GM19395 (cell line): Measurements from ENCODE around the gene KIF26A.
"Not testable (repeated sequence)": the region's sequence is repeated elsewhere in the genome, so short reads cannot be mapped to it uniquely, and the experiment has no call there.

Source experiments
- ATAC-seq: cut with Tn5 transposase; IDR thresholded peaks from one replicate; pipeline ENCODE4 v1.9.1; 2021; ENCODE audit warnings: mild to moderate bottlenecking, moderate library complexity; ENCODE audit not compliant: unreplicated experiment

Gene KIF26A

GRCh38 chr14:104205781-104206180 lies 67.4 kb downstream of the KIF26A start:
- ATAC-seq: no peak

DNA sequence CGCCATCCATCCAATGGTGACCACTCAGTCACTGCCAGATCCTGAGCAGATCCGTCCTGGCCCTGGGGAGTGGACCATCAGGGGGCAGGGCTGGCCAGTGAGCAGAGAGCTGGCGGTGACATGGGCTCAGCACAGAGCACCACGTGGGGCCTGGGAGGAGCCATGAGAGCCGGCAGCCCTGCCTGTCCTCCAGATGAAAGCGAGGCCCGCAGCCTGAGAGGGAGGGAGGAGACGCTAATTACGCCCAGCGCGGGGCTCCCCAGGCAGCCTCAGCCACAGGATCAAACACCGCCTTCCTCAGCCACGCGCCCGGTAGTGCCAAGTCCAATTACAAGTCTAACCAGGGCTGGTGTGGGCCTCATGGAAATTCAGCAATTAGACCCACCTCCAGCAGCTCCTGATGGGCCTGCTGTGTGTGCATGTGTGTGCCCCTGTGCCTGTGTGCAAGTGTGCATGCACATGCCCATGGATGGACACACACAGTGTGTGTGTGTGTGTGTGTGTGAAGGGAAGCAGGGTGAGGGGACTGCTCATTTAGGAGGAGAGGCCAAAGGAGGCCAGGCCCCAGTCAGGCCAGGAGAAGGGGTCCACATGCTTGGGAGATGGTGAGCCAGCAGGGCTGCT lies 68.0 kb downstream of the KIF26A start:
- ATAC-seq: no peak

DNA sequence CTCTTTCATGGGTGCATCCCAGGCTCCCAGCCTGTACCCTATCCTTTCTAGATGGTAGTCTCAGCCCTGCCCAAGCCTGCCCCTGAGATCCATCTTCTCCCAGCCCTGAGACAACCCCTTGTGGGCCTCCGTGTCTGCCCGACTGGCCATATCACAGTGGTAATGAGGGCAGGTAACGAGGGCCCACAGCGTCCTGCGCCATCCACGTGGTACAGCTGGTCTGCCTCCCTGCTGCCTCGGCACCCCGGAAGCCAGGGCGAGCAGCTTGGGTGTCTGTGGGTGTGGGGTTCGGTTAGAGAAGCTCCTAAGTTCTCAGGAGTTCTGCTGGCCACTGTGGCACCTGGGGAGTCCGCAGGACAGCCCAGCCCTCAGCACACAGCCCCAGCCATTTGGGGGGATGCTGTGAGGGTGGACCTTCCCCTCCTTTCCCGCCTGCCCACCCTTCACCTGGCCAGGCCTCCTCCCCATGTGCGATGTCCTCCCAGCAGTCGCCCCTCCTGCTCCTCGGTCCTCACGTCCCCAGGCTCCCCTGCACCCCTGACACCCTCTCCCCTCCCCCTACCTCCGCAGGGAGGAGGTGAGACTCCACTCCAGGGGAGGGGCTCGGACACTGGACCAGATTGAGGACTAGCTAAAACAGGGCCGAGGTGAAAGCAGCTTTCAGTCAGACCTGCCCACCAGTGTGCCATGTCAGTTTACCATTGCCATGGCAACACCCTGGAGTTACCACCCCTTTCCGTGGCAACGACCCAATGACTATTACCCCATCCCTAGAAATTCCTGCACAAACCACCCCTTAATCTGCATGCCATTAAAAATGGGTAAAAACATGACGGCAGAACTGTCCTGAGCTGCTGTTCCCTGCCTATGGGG lies 69.0 kb downstream of the KIF26A start:
- ATAC-seq: no peak

- not testable (repeated sequence) for ATAC-seq
Measured at GRCh38 chr14:104208015-104208295, 69.6 kb downstream of the KIF26A start.

DNA sequence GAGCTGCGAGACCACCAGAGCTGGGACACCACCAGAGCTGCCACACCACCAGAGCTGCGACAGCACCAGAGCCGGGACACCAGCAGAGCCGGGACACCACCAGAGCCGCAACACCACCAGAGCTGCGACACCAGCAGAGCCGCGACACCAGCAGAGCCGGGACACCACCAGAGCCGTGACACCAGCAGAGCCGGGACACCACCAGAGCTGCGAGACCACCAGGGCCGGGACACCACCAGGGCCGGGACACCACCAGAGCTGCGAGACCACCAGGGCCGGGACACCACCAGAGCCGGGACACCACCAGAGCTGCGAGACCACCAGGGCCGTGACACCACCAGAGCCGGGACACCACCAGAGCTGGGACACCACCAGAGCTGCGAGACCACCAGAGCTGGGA lies 69.9 kb downstream of the KIF26A start:
- not testable (repeated sequence) for ATAC-seq

- not testable (repeated sequence) for ATAC-seq
Measured at GRCh38 chr14:104209071-104209470, 70.7 kb downstream of the KIF26A start.

DNA sequence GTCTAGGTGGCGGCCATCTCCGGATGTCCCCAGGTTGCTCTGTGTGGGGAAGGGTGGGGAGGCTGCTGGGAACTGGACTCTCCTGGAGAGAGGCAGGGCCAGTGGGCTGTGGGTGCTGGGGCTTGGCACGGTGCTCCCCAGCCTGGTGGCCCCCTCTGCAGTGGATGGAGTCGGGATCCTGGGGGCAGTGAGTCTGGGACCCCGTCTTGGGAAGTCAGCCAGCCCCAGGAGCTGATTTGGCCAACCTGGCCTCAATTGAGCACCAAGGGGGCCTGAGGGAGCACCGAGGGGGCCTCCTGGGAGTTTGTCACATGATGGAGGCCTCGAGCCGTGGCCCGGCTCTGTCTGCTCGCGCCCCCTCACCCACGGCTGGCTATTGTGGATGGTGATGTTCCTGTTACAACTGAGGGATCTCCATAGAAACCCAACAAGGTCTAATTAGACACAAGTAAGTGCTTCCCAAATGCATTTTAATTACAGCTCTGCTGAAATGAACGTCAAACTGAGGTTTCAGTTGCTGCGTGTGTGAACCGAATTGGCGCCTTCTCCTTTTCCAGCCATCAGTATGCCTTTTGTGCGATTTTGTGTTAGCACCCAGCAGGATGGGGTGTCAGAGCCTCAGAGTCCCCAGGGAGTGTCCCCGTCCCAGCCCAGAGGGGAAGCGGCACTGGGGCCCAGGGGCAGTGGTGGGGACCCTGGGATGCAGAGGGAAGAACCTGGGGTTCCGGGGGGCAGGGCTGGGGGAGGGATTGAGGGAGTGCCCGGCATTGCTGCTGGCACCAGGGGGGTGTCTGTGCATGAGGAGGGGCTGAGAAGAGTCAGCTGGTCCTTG lies 71.8 kb downstream of the KIF26A start:
- ATAC-seq: no peak

GRCh38 chr14:104210817-104211195 lies 72.4 kb downstream of the KIF26A start:
- ATAC-seq: no peak

DNA sequence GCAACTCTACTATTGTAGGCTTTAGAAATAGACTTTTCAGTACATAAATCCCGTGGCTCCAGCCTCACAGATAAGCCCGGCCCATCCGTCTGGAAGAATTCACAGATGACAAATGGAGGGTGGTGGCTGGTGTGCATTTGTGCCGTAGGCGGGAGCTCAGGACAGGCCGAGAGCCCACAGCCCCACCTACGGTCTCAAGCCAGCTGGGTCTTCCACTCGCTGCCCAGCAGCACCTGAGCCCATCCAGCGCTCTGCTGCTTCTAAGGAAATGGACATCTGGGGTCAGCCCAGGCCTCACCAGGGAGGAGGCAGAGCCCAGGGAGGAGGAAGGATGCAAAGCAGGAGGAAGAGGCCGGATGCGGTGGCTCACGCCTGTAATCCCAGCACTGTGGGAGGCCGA lies 72.8 kb downstream of the KIF26A start:
- no peak for ATAC-seq

GRCh38 chr14:104211741-104212140 lies 73.4 kb downstream of the KIF26A start:
- no peak for ATAC-seq

DNA sequence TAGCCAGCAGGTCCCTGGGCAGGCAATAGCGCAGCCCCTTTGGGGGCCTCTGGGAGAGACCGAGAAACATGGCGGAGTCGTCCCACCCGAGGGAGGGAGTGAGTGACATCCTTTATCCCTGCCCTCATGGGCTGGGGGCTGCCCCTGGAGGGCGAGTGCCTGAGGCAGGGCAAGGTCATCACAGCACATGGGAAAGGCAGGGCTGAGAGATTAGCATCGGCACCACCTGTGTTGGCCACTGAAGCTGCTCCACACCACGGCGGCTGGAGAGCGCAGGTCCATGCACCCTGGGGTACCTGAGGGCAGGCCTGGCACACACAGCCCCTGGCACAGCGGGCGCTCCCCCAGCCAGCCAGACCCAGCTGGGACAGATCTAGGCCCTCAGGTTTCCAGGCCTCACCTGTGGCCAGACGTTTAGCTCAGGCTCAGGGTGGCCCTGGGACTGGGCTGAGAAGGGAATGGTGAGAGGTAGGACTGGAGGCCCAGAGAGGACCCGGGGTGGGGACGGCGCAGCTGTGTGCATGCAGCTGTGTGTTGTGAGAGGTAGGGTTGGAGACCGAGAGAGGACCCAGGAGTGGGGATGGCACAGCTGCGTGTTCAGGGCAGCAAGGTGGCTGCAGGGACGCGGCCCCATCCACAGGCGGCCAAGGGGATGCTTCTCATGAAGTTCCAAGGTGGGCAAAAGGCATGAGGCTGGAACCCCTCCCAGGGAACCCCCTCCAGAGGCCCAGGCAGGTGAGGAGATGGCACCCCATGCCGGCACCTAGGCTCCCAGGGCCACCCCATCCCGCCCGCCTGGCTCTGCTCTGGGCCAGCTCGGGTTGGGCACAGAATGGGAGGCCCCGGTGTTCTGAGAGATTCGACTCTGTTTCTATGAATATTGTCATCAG lies 74.1 kb downstream of the KIF26A start:
- no peak for ATAC-seq

DNA sequence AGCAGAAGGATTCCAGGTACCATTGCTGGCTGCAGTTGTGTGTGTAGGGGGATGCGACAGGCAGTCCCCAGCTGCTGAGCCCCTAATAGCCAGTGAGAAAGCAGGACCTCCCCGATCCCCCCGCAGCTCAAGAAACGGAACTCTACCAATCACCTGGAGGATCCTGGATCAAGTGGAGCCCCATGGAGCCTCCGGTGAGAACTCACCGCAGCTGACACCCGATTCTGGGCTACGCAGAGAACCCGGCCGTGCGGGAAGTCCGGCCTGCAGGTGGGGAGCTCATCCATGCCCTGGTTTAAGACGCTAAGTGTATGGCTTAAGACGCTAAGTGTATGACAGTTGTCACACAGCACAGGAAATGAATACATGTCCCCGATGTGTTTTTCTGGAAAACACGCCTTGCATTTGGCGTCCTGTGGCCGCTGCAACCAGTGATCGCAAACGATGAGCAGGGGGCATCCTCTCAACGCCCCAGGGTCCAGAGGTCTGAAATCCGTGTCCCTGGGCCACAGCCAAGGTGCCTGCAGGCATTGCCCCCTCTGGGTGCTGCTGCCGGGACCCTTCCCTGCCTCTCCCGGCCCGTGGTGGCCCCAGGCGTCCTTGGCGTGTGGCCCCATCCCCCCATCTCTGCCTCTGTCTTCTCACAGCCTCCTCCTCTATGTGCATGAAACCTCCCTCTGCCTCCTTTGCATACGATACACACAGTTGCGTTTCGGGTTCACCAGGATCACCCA lies 75.1 kb downstream of the KIF26A start:
- ATAC-seq: no peak

GRCh38 chr14:104214431-104215218 lies 76.2 kb downstream of the KIF26A start:
- ATAC-seq: no peak

DNA sequence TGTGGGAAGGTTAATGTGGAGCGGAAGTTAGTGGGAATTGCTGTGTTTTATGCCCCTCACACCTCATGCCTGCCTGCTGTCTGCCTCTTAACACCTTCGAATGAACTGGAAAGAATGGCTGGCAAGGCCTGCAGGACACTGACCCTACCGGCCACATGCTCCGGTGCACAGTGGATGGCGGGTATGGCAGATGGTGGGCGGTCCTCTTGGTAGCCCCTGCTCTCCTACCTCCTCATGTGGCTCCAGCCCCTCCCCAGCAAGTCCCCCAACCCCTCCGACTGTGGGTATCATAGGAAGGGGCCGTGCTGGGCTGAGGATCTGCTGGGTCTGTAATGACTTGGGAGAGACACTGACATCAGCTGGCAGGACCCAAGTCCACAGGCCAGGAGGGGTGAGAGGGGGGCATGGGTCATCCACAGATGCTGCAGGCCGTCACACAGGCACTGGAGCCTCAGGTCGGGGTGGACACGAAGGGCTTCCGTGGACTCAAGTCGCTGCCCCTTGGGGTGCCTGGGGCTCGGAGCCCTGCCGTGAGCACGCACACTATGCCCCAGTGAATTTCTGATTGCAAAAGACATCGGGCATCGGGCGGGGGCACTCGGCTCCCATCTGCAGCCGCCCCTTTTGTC lies 77.4 kb downstream of the KIF26A start:
- no peak for ATAC-seq

DNA sequence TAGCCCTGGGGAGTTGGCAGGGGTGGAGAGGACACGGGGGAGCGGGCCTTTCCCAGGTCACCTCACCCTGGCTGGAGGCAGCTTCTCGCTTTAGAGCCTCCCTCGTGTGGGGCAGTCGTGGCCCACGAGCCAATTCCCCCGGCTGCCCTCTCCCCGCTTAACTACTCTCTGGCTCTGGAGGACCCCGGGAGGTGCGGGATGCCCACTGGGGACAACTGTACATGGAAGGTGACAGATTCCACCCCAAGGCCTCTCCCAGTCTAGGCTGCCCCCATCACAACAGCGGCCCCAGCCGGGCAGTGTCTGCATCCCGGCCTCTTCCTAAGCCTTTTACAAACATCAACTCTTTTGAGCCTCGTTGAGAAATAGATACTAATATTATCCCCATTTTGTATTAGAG lies 78.1 kb downstream of the KIF26A start:
- no peak for ATAC-seq

DNA sequence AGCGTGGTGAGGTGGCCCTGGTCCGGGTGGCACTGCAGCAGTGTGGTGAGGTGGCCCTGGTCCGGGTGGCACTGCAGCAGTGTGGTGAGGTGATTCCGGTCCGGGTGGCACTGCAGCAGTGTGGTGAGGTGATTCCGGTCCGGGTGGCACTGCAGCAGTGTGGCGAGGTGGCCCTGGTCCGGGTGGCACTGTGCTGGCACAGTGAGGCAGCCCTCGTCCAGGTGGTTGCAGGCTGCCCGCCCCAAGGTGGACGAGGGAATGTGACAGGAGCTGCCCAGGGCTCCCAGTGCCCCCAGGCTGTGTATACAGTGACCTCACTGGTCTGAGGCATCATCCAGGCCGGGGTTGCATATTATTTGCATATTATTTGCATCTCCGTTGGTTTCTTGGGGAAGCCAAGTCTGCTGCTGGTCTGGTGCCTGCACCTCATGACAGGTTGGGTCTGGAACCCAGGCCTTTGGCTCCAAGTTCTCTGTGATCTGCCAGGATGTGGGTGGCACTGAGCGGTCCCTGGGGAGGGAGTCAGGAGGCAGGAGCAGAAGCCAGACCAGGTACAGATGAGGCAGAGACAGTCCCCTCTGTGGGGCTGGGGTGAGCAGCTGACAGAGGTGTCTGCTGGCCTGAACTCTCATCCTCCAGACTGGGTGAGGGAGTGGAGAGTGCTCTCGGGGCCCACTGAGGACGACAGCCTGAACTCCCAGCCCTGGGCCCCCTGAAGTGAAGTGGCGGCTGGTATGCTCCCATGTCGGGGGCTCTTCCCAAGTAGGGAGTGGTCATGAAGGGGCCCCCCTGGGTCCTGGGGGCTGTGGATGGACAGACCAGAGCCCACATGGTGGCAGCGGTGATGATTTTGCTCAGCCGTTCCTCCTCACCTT lies 79.3 kb downstream of the KIF26A start:
- no peak for ATAC-seq

GRCh38 chr14:104218361-104219180 lies 80.2 kb downstream of the KIF26A start:
- no peak for ATAC-seq
